Uterus (tissue), 2 donors: ENCODE data around the gene SCYGR8.

ENCODE experiments used
- POLR2A ChIP-seq, 2 donors: fragments of 450-650 bp; IDR thresholded peaks; one replicate each; pipeline ENCODE4 v1.6.1; 2016; ENCODE audit warnings: antibody characterized with exemption in 2 of 2, mild to moderate bottlenecking in 1 of 2, moderate library complexity in 1 of 2
- TF ChIP-seq, protein P1 (sequence below), 4 experiments: fragments of 200-600 bp in 2 of 4; fragments of 450-650 bp in 2 of 4; sonication (generic) in 2 of 4; IDR thresholded peaks; one replicate each; pipeline ENCODE4 v1.5.1; 2016 to 2019; ENCODE audit warnings: antibody characterized with exemption in 4 of 4, mild to moderate bottlenecking in 2 of 4, moderate library complexity in 1 of 4

DNA sequence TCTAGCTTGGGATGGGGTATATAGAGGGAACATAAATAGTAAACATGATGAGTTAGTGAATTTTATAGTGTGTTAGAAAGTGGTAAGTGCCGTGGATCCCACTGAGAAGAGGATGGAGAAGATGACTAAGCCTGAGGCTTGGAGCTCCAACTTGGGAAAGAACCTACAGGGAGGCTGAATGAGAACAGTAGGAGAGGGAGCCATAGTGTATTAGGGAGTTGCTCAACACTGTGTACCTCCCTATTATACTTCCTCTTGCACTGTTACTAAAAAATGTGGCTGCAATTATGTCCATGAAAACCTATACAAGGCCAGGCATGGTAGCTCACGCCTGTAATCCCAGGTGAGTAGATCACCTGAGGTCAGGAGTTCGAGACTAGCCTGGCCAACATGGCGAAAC is 25.0 kb upstream of the SCYGR8 start:
- no peak for TF ChIP-seq POLR2A (IDR thresholded peaks at IDR 0.05)
- TF ChIP-seq, protein P1, sequence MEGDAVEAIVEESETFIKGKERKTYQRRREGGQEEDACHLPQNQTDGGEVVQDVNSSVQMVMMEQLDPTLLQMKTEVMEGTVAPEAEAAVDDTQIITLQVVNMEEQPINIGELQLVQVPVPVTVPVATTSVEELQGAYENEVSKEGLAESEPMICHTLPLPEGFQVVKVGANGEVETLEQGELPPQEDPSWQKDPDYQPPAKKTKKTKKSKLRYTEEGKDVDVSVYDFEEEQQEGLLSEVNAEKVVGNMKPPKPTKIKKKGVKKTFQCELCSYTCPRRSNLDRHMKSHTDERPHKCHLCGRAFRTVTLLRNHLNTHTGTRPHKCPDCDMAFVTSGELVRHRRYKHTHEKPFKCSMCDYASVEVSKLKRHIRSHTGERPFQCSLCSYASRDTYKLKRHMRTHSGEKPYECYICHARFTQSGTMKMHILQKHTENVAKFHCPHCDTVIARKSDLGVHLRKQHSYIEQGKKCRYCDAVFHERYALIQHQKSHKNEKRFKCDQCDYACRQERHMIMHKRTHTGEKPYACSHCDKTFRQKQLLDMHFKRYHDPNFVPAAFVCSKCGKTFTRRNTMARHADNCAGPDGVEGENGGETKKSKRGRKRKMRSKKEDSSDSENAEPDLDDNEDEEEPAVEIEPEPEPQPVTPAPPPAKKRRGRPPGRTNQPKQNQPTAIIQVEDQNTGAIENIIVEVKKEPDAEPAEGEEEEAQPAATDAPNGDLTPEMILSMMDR (IDR thresholded peaks at IDR 0.05) = no peak
